Kidney epithelial cell (primary cell): ENCODE data around the gene SHKBP1. TPM values are rescaled to one million over a fixed set of nuclear protein-coding genes. Genes with fewer than 3 reads are reported as not detected.

ENCODE experiments used
- DNase-seq: peaks from one replicate; pipeline ENCODE4 v3.0.0-alpha.2; 2010; ENCODE audit warnings: low read depth
- H3K27me3 ChIP-seq: 2 replicates; pipeline ENCODE4 v1.6.0; 2011; ENCODE audit warnings: low read length; ENCODE audit not compliant: control insufficient read depth, insufficient read depth
- H3K36me3 ChIP-seq: 2 replicates; pipeline ENCODE4 v1.5.1; 2011; ENCODE audit warnings: low read length; ENCODE audit not compliant: control insufficient read depth, insufficient read depth
- H3K4me3 ChIP-seq: 2 replicates; pipeline ENCODE4 v1.5.1; 2011; ENCODE audit warnings: low read depth, mild to moderate bottlenecking, control low read depth, low read length
- CTCF ChIP-seq: IDR thresholded peaks from 2 replicates; pipeline ENCODE4 v1.5.1; 2011; ENCODE audit warnings: mild to moderate bottlenecking, moderate library complexity, low read length, control low read depth, inconsistent platforms; ENCODE audit not compliant: insufficient read depth, poor library complexity, severe bottlenecking
- total RNA-seq: library from RNA; depleted of rRNA; stranded (reverse); fragments of >200 nt; gene quantifications from 2 replicates; pipeline ENCODE4 v1.2.3, GENCODE V29; 2015

The SHKBP1 gene
- total RNA-seq, 1 donor from 2014 or later: 105 TPM

GRCh38 chr19:40571005-40571318, 5.7 kb upstream of the SHKBP1 start:
- Histone ChIP-seq H3K27me3 (peaks cover 19% of the 10 kb centered on the region), H3K4me3 (no peak overlapping the region), H3K36me3 (no peaks in the 10 kb centered on the region)
- DNase-seq: no peak
- no peak for TF ChIP-seq CTCF

GRCh38 chr19:40571831-40572495, 4.7 kb upstream of the SHKBP1 start:
- Histone ChIP-seq H3K4me3 (no peak overlapping the region), H3K36me3 (no peaks in the 10 kb centered on the region), H3K27me3 (peaks cover 15% of the 10 kb centered on the region)
- no peak for DNase-seq
- no peak for TF ChIP-seq CTCF

GRCh38 chr19:40575326-40575725, 1.3 kb upstream of the SHKBP1 start:
- no peak overlapping the region for H3K4me3 ChIP-seq
- DNase-seq: no peak
- H3K27me3 ChIP-seq: no peaks in the 10 kb centered on the region
- H3K36me3 ChIP-seq: no peaks in the 10 kb centered on the region
- TF ChIP-seq CTCF: no peak

GRCh38 chr19:40576151-40576584, 505 bp upstream of the SHKBP1 start:
- no peak for DNase-seq
- H3K27me3 ChIP-seq: no peaks in the 10 kb centered on the region
- TF ChIP-seq CTCF: no peak
- peak overlapping the region; percentile 65 for H3K4me3 ChIP-seq
- H3K36me3 ChIP-seq: no peaks in the 10 kb centered on the region

GRCh38 chr19:40578442-40578908, 1.8 kb downstream of the SHKBP1 start:
- Histone ChIP-seq H3K4me3 (no peak overlapping the region), H3K36me3 (no peaks in the 10 kb centered on the region), H3K27me3 (no peaks in the 10 kb centered on the region)
- TF ChIP-seq CTCF: no peak
- no peak for DNase-seq

GRCh38 chr19:40580619-40581018, 3.9 kb downstream of the SHKBP1 start:
- TF ChIP-seq CTCF: no peak
- DNase-seq: no peak
- Histone ChIP-seq H3K27me3 (no peaks in the 10 kb centered on the region), H3K4me3 (no peak overlapping the region), H3K36me3 (no peaks in the 10 kb centered on the region)
